CD14-positive monocyte (primary cell): ENCODE data around the gene MX2. TPM values are rescaled to one million over a fixed set of nuclear protein-coding genes. Genes with fewer than 3 reads are reported as not detected.
"Not testable (repeated sequence)": the region's sequence is repeated elsewhere in the genome, so short reads cannot be mapped to it uniquely, and the experiment has no call there.

Source experiments
- DNase-seq, 3 donors: peaks; one replicate each; pipeline ENCODE4 v3.0.0-alpha.2; 2011 to 2022
- H2AFZ ChIP-seq: 2 replicates; pipeline ENCODE4 v1.6.0; 2012; ENCODE audit warnings: mild to moderate bottlenecking, low read depth, low read length, inconsistent platforms; ENCODE audit not compliant: insufficient read depth, poor library complexity, severe bottlenecking
- H3K27ac ChIP-seq, 2 donors: 1 replicate in 1 of 2; 2 replicates in 1 of 2; pipeline ENCODE4 v1.5.1; 2012 to 2013; ENCODE audit warnings: low read length in 2 of 2, control low read depth in 1 of 2, inconsistent platforms in 1 of 2, low read depth in 1 of 2, mild to moderate bottlenecking in 1 of 2
- H3K27me3 ChIP-seq, 2 donors: one replicate each; pipeline versions ENCODE4 v1.6.0 to v1.6.1; 2011 to 2013; ENCODE audit warnings: low read length in 2 of 2; ENCODE audit not compliant: control insufficient read depth in 2 of 2, insufficient read depth in 2 of 2
- H3K36me3 ChIP-seq, 2 donors: replicated peaks in 1 of 2; 1 replicate in 1 of 2; 2 replicates in 1 of 2; pipeline versions ENCODE4 v1.5.1 to v1.6.1; 2012 to 2013; ENCODE audit warnings: low read length in 2 of 2, control low read depth in 1 of 2, inconsistent platforms in 1 of 2, mild to moderate bottlenecking in 1 of 2; ENCODE audit not compliant: insufficient read depth in 2 of 2, control insufficient read depth in 1 of 2
- H3K4me1 ChIP-seq, 2 donors: 1 replicate in 1 of 2; 2 replicates in 1 of 2; pipeline versions ENCODE4 v1.5.1 to v1.6.1; 2012 to 2013; ENCODE audit warnings: low read length in 2 of 2, control low read depth in 1 of 2, inconsistent platforms in 1 of 2, mild to moderate bottlenecking in 1 of 2, moderate library complexity in 1 of 2; ENCODE audit not compliant: insufficient read depth in 2 of 2, control insufficient read depth in 1 of 2
- H3K4me2 ChIP-seq: replicated peaks from 2 replicates; pipeline ENCODE3; 2012; ENCODE audit warnings: low read length, moderate library complexity, mild to moderate bottlenecking; ENCODE audit not compliant: poor library complexity, severe bottlenecking; ENCODE audit errors: extremely low read depth
- H3K4me3 ChIP-seq, 3 experiments: fragments of 200-600 bp in 1 of 3; sonication (generic) in 1 of 3; replicated peaks in 1 of 3; 1 replicate in 2 of 3; 2 replicates in 1 of 3; pipeline ENCODE4 v1.5.1; 2011 to 2013; ENCODE audit warnings: low read length in 3 of 3, mild to moderate bottlenecking in 3 of 3, control low read depth in 2 of 3, low read depth in 2 of 3, inconsistent platforms in 1 of 3, moderate library complexity in 1 of 3
- H3K79me2 ChIP-seq: 2 replicates; pipeline ENCODE4 v1.6.0; 2012; ENCODE audit warnings: mild to moderate bottlenecking, control low read depth, inconsistent platforms, low read length, moderate library complexity; ENCODE audit not compliant: insufficient read depth
- H3K9ac ChIP-seq: 2 replicates; pipeline ENCODE4 v1.6.0; 2017; ENCODE audit warnings: low read length, mild to moderate bottlenecking; ENCODE audit not compliant: insufficient read depth, poor library complexity, severe bottlenecking
- H3K9me3 ChIP-seq, 2 donors: replicated peaks in 1 of 2; 1 replicate in 1 of 2; 2 replicates in 1 of 2; pipeline versions ENCODE4 v1.5.1 to v1.6.1; 2012 to 2013; ENCODE audit warnings: low read length in 2 of 2, control low read depth in 1 of 2; ENCODE audit not compliant: control insufficient read depth in 1 of 2, insufficient read depth in 1 of 2
- H4K20me1 ChIP-seq: 2 replicates; pipeline ENCODE4 v1.6.0; 2012; ENCODE audit warnings: mild to moderate bottlenecking, low read length, control low read depth, moderate library complexity; ENCODE audit not compliant: insufficient read depth
- H3K27ac Mint-ChIP-seq, 7 donors: one replicate each; pipeline ENCODE4 v1.8.0; 2020; ENCODE audit warnings: mild to moderate bottlenecking in 7 of 7, mixed read lengths in 7 of 7, moderate library complexity in 6 of 7, inconsistent platforms in 2 of 7
- H3K27me3 Mint-ChIP-seq, 3 donors: one replicate each; pipeline ENCODE4 v1.8.0; 2021 to 2022; ENCODE audit warnings: low read depth in 3 of 3, mild to moderate bottlenecking in 3 of 3, mixed read lengths in 3 of 3, moderate library complexity in 3 of 3, inconsistent platforms in 1 of 3
- H3K36me3 Mint-ChIP-seq, 2 donors: one replicate each; pipeline ENCODE4 v1.8.0; 2020; ENCODE audit warnings: mixed read lengths in 2 of 2, inconsistent platforms in 1 of 2, mild to moderate bottlenecking in 1 of 2
- H3K4me1 Mint-ChIP-seq: one replicate; pipeline ENCODE4 v1.8.0; 2020; ENCODE audit warnings: mild to moderate bottlenecking, mixed read lengths
- H3K4me3 Mint-ChIP-seq, 2 donors: one replicate each; pipeline ENCODE4 v1.8.0; 2020; ENCODE audit warnings: mild to moderate bottlenecking in 2 of 2, mixed read lengths in 2 of 2, moderate library complexity in 1 of 2
- H3K9me3 Mint-ChIP-seq, 7 donors: one replicate each; pipeline ENCODE4 v1.8.0; 2020 to 2022; ENCODE audit warnings: mixed read lengths in 7 of 7, mild to moderate bottlenecking in 6 of 7, moderate library complexity in 6 of 7, inconsistent platforms in 2 of 7
- CTCF ChIP-seq: fragments of 200-600 bp; IDR thresholded peaks from one replicate; pipeline ENCODE4 v1.8.0; 2022; ENCODE audit warnings: antibody characterized with exemption, mild to moderate bottlenecking
- WGBS: methylation state at CpG from one replicate; pipeline ENCODE4 v1.1.5; 2013; ENCODE audit warnings: missing lambda C conversion rate; ENCODE audit not compliant: insufficient coverage; 5-methylcytosine and 5-hydroxymethylcytosine counted together
- intact Hi-C, 2 donors: fragments of 100-400 bp; cut with micrococcal nuclease; formaldehyde crosslinking; loops; one replicate each; pipeline versions ENCODE4 v1.15.0 to v1.15.1; 2023
- polyA minus RNA-seq: library from RNA; depleted of rRNA, polyadenylated mRNA; stranded (reverse); fragments of >200 nt; gene quantifications from 2 replicates; pipeline ENCODE4 v1.2.3, GENCODE V29; 2012
- polyA plus RNA-seq, 3 donors: library from polyadenylated mRNA; depleted of rRNA in 1 of 3; unstranded in 2 of 3; stranded (reverse) in 1 of 3; fragments of 300-500 nt in 2 of 3; fragments of >200 nt in 1 of 3; fragmentation: Illumina TruSeq in 2 of 3; gene quantifications; 1 replicate in 2 of 3; 2 replicates in 1 of 3; pipeline ENCODE4 v1.2.3, GENCODE V29; 2012 to 2021
- total RNA-seq, 12 experiments: library from RNA in 1 of 12; stranded (reverse) in 1 of 12; fragments of 120-200 nt in 1 of 12; gene quantifications; one replicate each; pipeline ENCODE4 v1.2.4 and lab custom pipeline; 2013 to 2026; ENCODE audit warnings: mixed read lengths in 6 of 12, inconsistent platforms in 1 of 12

MX2 gene
- total RNA-seq (2013) = 123 TPM
- polyA plus RNA-seq (10 to 100 TPM; 43.1 to 79.4 (median 50.3) TPM), polyA minus RNA-seq (59.3 and 92.2 TPM in 2 replicates), total RNA-seq (lab: John Stamatoyannopoulos, UW) (36.6 to 702 (median 138) reads per million in 11 experiments)

GRCh38 chr21:41361786-41362604 is at the start of gene MX2:
TSS of gene MX2 (plus strand) at chr21:41362027. CDS start at chr21:41376907, 14,880 bp downstream.
- intact Hi-C loops = loop anchor here (2.0 to 5.0 kb wide), 3 partner anchors 35 to 65 kb away; partner anchors contain the start of gene MX1 (in 1 of the 2)
- peaks cover 6 to 24% of the 10 kb centered on the region in 2 donors for H3K36me3 ChIP-seq
- H3K9ac ChIP-seq = peak within 1 kb of the TSS; percentile 93
- H3K4me1 ChIP-seq = peaks cover 48 to 56% of the 10 kb centered on the region in 2 donors
- no peaks in the 10 kb centered on the region for H3K9me3 ChIP-seq
- peaks cover 16% of the 10 kb centered on the region for H4K20me1 ChIP-seq
- H3K27me3 Mint-ChIP-seq = peaks cover 0 to 2% (median 1%) of the 10 kb centered on the region in 3 donors
- H3K9me3 Mint-ChIP-seq = peaks cover 0 to 1% (median 0%) of the 10 kb centered on the region in 7 donors
- peak within 1 kb of the TSS; percentile 100 for H3K27ac Mint-ChIP-seq
- no peak for TF ChIP-seq CTCF
- H3K27me3 ChIP-seq = no peaks in the 10 kb centered on the region
- WGBS = 0% methylated on average over 23 of the region's 24 CpGs
- peak within 1 kb of the TSS; percentile 56 to 83 (median 78) for H3K4me3 ChIP-seq
- peaks cover 44% of the 10 kb centered on the region for H3K79me2 ChIP-seq
- H3K4me2 ChIP-seq = peak within 1 kb of the TSS; percentile 77
- peaks cover 60% of the 10 kb centered on the region for H3K4me1 Mint-ChIP-seq
- DNase-seq = peak; percentile 92 to 96 (median 94)
- peak within 1 kb of the TSS; percentile 31 for H2AFZ ChIP-seq
- peak within 1 kb of the TSS; percentile 97 to 100 for H3K4me3 Mint-ChIP-seq
- peaks cover 25 to 31% of the 10 kb centered on the region in 2 donors for H3K36me3 Mint-ChIP-seq
- H3K27ac ChIP-seq = peak within 1 kb of the TSS; percentile 99 to 100

- H3K27ac Mint-ChIP-seq, H3K9ac ChIP-seq, H3K4me2 ChIP-seq, H3K4me1 ChIP-seq, H3K4me1 Mint-ChIP-seq, DNase-seq, H3K79me2 ChIP-seq, H3K36me3 Mint-ChIP-seq, intact Hi-C loops, H3K9me3 Mint-ChIP-seq, H3K4me3 ChIP-seq, H3K4me3 Mint-ChIP-seq, H3K36me3 ChIP-seq, H3K27ac ChIP-seq, H4K20me1 ChIP-seq, H2AFZ ChIP-seq: not testable (repeated sequence)
- peaks cover 23 to 35% of the 10 kb centered on the region in 2 donors for H3K27me3 ChIP-seq
- H3K27me3 Mint-ChIP-seq = peaks cover 36 to 56% (median 37%) of the 10 kb centered on the region in 3 donors
- WGBS = no CpG with 5 or more reads among the region's 8 CpGs
- H3K9me3 ChIP-seq = peaks cover 0 to 15% of the 10 kb centered on the region in 2 donors
These were observed 48.3 kb upstream of the MX2 start for GRCh38 chr21:41313285-41314164.
